SIG-M5 (cell line): ENCODE data around the gene FAM13A.

Source experiments
- DNase-seq: peaks from one replicate; lab custom pipeline; 2025; lab: John Stamatoyannopoulos, UW

The FAM13A gene

GRCh38 chr4:88747351-88747750, 309.6 kb downstream of the FAM13A start:
- no peak for DNase-seq

GRCh38 chr4:88746206-88746605, 310.8 kb downstream of the FAM13A start:
- DNase-seq, result no peak

GRCh38 chr4:88745581-88746163, 311.3 kb downstream of the FAM13A start:
- DNase-seq, result no peak

- no peak for DNase-seq
Measured at GRCh38 chr4:88745175-88745574, 311.8 kb downstream of the FAM13A start.

GRCh38 chr4:88744609-88745008, 312.4 kb downstream of the FAM13A start:
- no peak for DNase-seq

GRCh38 chr4:88743696-88744095, 313.3 kb downstream of the FAM13A start:
- DNase-seq, result no peak

GRCh38 chr4:88742561-88742960, 314.4 kb downstream of the FAM13A start:
- DNase-seq, result no peak

GRCh38 chr4:88738180-88738579, 318.8 kb downstream of the FAM13A start:
- DNase-seq, result no peak

GRCh38 chr4:88737307-88737941, 319.6 kb downstream of the FAM13A start:
- DNase-seq, result no peak

- DNase-seq, result no peak
Measured at GRCh38 chr4:88736264-88736663, 320.7 kb downstream of the FAM13A start.

- no peak for DNase-seq
Measured at GRCh38 chr4:88735564-88735963, 321.4 kb downstream of the FAM13A start.

- no peak for DNase-seq
Measured at GRCh38 chr4:88734403-88734949, 322.5 kb downstream of the FAM13A start.

- DNase-seq, result no peak
Measured at GRCh38 chr4:88732714-88733368, 324.1 kb downstream of the FAM13A start.

GRCh38 chr4:88731381-88731780, 325.6 kb downstream of the FAM13A start:
- no peak for DNase-seq

- no peak for DNase-seq
Measured at GRCh38 chr4:88730811-88731210, 326.2 kb downstream of the FAM13A start.

- no peak for DNase-seq
Measured at GRCh38 chr4:88729146-88729760, 327.7 kb downstream of the FAM13A start.

GRCh38 chr4:88728146-88728545, 328.8 kb downstream of the FAM13A start:
- no peak for DNase-seq

- no peak for DNase-seq
Measured at GRCh38 chr4:88725986-88726385, 331.0 kb downstream of the FAM13A start.

- DNase-seq, result no peak
Measured at GRCh38 chr4:88725143-88725542, 331.8 kb downstream of the FAM13A start.

- DNase-seq, result no peak
Measured at GRCh38 chr4:88724406-88724805, 332.6 kb downstream of the FAM13A start.

GRCh38 chr4:88722828-88723227, 334.2 kb downstream of the FAM13A start:
- DNase-seq, result no peak

- no peak for DNase-seq
Measured at GRCh38 chr4:88722276-88722780, 334.7 kb downstream of the FAM13A start.
